SU-DHL-6 (cell line): ENCODE results near the gene SLC17A5.
A peak's percentile ranks its signal among the peaks of the same experiment; 100 is the strongest.

Source experiments
- H2AFZ ChIP-seq: fragments of 200-600 bp; sonication (generic); 2 replicates; pipeline ENCODE4 v1.6.1; 2014; ENCODE audit warnings: low read depth, mild to moderate bottlenecking, moderate library complexity, mixed read lengths, antibody characterized with exemption, low read length; ENCODE audit not compliant: severe bottlenecking
- H3F3A ChIP-seq: fragments of 200-600 bp; shearing (Covaris generic); 2 replicates; pipeline ENCODE4 v1.6.0; 2016; ENCODE audit warnings: antibody characterized with exemption, mild to moderate bottlenecking; ENCODE audit not compliant: insufficient read depth
- H3K27ac ChIP-seq: fragments of 200-600 bp; sonication (generic); 2 replicates; pipeline ENCODE4 v1.5.1; 2016; ENCODE audit warnings: low read depth, mild to moderate bottlenecking, low read length, moderate library complexity, mixed read lengths
- H3K27me3 ChIP-seq: fragments of 200-600 bp; sonication (generic), shearing (Covaris generic); 2 replicates; pipeline ENCODE4 v1.6.0; 2014; ENCODE audit warnings: mild to moderate bottlenecking, low read length
- H3K36me3 ChIP-seq: fragments of 200-600 bp; sonication (generic); 2 replicates; pipeline ENCODE4 v1.6.1; 2014; ENCODE audit warnings: mild to moderate bottlenecking, low read length, mixed read lengths
- H3K4me2 ChIP-seq: fragments of 300-600, 200-600 bp; shearing (Covaris generic), sonication (generic); 2 replicates; pipeline ENCODE4 v1.6.0; 2014; ENCODE audit warnings: low read length, low read depth, mild to moderate bottlenecking; ENCODE audit not compliant: poor library complexity, severe bottlenecking
- H3K4me3 ChIP-seq: fragments of 200-600 bp; sonication (generic); 2 replicates; pipeline ENCODE4 v1.5.1; 2014; ENCODE audit warnings: antibody characterized with exemption, low read length, mild to moderate bottlenecking, mixed read lengths; ENCODE audit not compliant: insufficient read depth, poor library complexity, severe bottlenecking
- H3K79me2 ChIP-seq: fragments of 200-600 bp; sonication (generic); 2 replicates; pipeline ENCODE4 v1.6.1; 2014; ENCODE audit warnings: mild to moderate bottlenecking, low read length, moderate library complexity; ENCODE audit not compliant: insufficient read depth
- H3K9ac ChIP-seq: fragments of 200-600 bp; sonication (generic); 2 replicates; pipeline ENCODE4 v1.7.0; 2014; ENCODE audit warnings: mild to moderate bottlenecking, low read length
- H3K9me2 ChIP-seq: fragments of 200-600 bp; sonication (generic); replicated peaks from 2 replicates; pipeline ENCODE4 v1.6.1; 2014; ENCODE audit warnings: low read length; ENCODE audit not compliant: insufficient read depth
- H3K9me3 ChIP-seq: fragments of 200-600 bp; sonication (generic); 2 replicates; pipeline ENCODE4 v1.6.1; 2014; ENCODE audit warnings: low read length, mixed read lengths; ENCODE audit not compliant: insufficient read depth
- H4K20me1 ChIP-seq: fragments of 200-600 bp; sonication (generic); 2 replicates; pipeline ENCODE4 v1.6.1; 2014; ENCODE audit warnings: low read depth, mild to moderate bottlenecking, antibody characterized with exemption, low read length, moderate library complexity, mixed read lengths
- CTCF ChIP-seq: fragments of 200-600 bp; sonication (generic); IDR thresholded peaks from one replicate; pipeline ENCODE4 v1.5.1; 2017; ENCODE audit warnings: antibody characterized with exemption, mild to moderate bottlenecking, low read length, moderate library complexity; ENCODE audit not compliant: insufficient read depth, poor library complexity, severe bottlenecking
- EZH2phosphoT487 ChIP-seq: fragments of 200-600 bp; sonication (generic), shearing (Covaris generic); conservative IDR thresholded peaks from 2 replicates; pipeline ENCODE4 v1.6.1; 2018; ENCODE audit warnings: mild to moderate bottlenecking, antibody characterized with exemption, low read length, moderate library complexity, mixed read lengths

Gene SLC17A5

GRCh38 chr6:73699676-73700459 is 46.1 kb upstream of the SLC17A5 start:
- Histone ChIP-seq H4K20me1 (no peaks in the 10 kb centered on the region), H3K9me3 (no peaks in the 10 kb centered on the region), H2AFZ (no peak overlapping the region), H3K4me3 (no peak overlapping the region), H3K27me3 (no peaks in the 10 kb centered on the region), H3K9ac (no peak overlapping the region), H3K27ac (no peak overlapping the region), H3K4me2 (no peak overlapping the region), H3K79me2 (no peaks in the 10 kb centered on the region), H3F3A (no peaks in the 10 kb centered on the region), H3K36me3 (no peaks in the 10 kb centered on the region), H3K9me2 (no peaks in the 10 kb centered on the region)
- TF ChIP-seq CTCF (no peak), EZH2phosphoT487 (no peak)

- H3K79me2 ChIP-seq, result no peaks in the 10 kb centered on the region
- H2AFZ ChIP-seq, result no peak overlapping the region
- no peak for TF ChIP-seq EZH2phosphoT487
- TF ChIP-seq CTCF, result no peak
- no peak overlapping the region for H3K27ac ChIP-seq
- H4K20me1 ChIP-seq, result no peaks in the 10 kb centered on the region
- H3K4me3 ChIP-seq, result no peak overlapping the region
- H3K4me2 ChIP-seq, result no peak overlapping the region
- no peaks in the 10 kb centered on the region for H3K27me3 ChIP-seq
- no peaks in the 10 kb centered on the region for H3K9me2 ChIP-seq
- H3K9ac ChIP-seq, result no peak overlapping the region
- no peaks in the 10 kb centered on the region for H3F3A ChIP-seq
- H3K9me3 ChIP-seq, result no peaks in the 10 kb centered on the region
- no peaks in the 10 kb centered on the region for H3K36me3 ChIP-seq
Observed at GRCh38 chr6:73696966-73697655, 43.3 kb upstream of the SLC17A5 start.

- Histone ChIP-seq H3K9me3 (no peaks in the 10 kb centered on the region), H3K9me2 (no peaks in the 10 kb centered on the region), H3K9ac (no peak within 1 kb of the TSS), H3F3A (no peaks in the 10 kb centered on the region), H3K4me2 (no peak within 1 kb of the TSS), H4K20me1 (no peaks in the 10 kb centered on the region), H3K4me3 (no peak within 1 kb of the TSS), H3K79me2 (no peaks in the 10 kb centered on the region), H3K27me3 (no peaks in the 10 kb centered on the region), H3K27ac (no peak within 1 kb of the TSS), H2AFZ (peak within 1 kb of the TSS; percentile 13), H3K36me3 (no peaks in the 10 kb centered on the region)
- no peak for TF ChIP-seq CTCF
- TF ChIP-seq EZH2phosphoT487, result no peak
Observed at GRCh38 chr6:73695619-73696421, 42.0 kb upstream of the SLC17A5 start, which contains the start of gene CD109. TSS of gene CD109 (plus strand) at chr6:73696203. CDS start at chr6:73696216, 13 bp downstream.
